GM18858 (cell line): ENCODE data around the gene MORN3.
"Not testable (repeated sequence)": the region's sequence is repeated elsewhere in the genome, so short reads cannot be mapped to it uniquely, and the experiment has no call there.

ENCODE experiments used
- ATAC-seq: cut with Tn5 transposase; IDR thresholded peaks from one replicate; pipeline ENCODE4 v1.9.1; 2021; ENCODE audit not compliant: unreplicated experiment

Gene MORN3

DNA sequence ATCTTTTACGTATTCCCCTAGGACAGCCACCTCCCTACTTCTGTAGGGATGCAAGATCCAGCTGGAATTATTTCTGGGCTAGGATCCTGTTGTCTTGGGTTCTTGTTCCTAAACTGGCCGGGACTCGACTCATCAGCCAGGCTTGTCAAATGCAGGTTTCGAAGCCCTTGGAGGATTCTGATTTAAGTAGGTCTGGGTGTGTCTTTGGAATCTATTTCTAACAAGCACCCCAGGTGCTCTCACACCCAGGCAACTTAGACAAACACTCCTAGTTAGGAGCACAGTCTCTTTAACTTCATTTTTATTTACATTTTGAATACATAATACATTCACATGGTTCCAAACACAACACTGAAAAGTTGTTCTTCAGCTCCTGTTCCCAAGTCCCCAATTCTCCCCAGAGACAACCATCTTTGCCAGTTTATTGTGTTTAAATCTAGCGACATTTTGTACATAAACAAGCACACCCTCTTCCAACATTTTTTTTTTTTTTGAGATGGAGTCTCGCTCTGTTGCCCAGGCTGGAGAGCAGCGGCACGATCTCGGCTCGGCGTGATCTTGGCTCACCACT is 20.9 kb downstream of the MORN3 start:
- ATAC-seq = no peak

DNA sequence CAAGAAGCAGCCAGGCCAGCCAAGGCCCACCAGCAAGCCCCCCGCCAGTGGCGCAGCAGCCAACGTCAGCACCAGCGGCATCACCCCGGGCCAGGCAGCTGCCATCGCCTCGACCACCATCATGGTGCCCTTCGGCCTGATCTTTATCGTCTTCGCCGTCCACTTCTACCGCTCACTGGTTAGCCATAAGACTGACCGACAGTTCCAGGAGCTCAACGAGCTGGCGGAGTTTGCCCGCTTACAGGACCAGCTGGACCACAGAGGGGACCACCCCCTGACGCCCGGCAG is 28.2 kb downstream of the MORN3 start:
- no peak for ATAC-seq

DNA sequence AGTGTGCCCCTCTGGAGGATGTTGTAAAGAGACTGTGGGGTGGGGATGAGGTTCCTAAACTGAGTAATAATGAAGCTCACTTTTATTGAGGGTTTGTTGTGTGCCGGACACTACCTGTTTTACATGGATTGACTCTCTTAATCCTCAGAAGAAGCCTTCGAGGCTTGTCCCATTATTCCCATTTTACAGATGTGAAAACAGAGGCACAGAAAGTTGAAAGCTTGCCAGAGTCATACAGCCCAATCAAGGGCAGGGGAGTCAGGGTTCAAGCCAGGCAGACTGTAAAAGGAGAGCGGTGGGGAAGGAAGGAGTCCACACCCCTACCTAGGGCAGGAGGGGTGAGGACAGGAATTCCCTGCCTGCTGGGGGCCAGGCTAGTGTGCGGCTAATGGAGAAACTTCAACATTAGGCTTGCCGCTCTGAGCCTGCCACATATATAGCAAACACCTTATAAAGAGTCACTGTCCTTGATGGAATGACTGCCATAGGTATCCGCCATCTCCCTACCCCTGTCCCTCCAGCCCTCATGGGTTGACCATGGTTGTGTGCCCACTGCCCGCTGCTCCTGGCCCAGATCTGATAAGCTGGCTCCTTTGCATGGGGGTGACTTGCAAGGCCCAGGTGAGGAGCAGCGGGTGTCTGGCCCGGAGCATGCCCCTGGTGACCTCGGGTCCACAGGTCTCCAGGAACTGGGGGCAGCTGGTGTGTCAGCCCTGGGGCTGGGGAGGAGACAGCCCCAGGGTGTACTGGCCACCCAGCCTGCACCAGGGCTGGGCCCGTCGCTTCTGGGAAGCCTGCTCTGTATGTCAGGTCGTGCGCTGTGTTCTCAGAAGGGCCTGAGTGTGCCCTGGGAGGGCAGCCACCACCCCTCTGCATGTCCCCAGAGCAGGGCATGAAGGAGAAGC is 30.9 kb downstream of the MORN3 start:
- ATAC-seq = no peak

DNA sequence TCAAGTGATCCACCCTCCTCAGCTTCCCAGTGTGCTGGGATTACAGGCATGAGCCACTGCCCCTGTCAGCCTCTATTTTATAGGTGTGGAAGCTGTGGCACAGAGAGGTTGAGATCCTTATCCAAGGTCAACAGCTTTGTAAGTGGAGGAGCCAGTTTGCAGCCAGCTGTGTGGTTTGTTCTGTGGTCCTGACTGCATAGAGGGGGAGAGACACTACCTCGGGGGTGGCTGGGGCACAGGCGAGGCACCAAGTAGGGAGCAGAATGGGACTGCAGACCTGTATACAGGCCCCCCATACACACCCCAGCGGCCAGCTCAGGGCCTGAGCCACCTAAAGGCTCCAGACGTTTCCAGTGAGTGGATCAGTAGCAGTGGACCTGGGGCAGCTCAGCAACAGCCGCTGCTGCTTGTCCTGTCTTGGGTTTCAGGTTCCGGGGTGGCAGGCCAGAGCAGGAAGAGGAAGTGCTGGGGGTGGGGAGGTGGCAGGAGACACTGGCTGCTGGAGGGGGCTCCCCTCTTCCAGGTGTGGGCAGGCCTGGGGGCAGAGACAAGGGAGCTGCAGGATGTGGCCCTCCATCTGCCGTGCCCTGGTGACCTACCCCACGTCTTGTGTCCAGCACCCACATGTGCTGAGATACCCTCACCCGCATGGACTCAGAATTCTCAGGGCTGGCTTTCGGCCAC is 32.1 kb downstream of the MORN3 start:
- ATAC-seq = no peak

DNA sequence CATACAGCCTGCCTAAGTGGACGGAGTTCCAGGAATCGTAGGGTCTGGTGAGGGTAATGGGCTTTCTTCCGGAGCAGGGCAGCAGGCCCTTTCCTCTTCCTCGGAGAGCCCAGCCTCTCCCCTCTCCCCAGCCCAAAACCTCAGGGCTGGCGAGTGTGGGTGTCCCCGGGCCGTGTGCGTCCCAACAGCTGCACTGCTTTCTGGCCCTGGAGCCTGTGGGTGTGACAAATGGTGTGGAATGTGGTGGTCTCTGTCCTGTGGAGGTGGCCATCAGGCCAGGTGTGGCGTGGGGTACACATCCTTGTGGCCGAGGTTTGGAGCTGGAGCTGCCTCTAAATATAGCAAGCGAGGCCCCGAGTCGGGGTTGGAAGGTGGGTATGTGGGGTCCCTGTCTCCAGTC is 34.6 kb downstream of the MORN3 start:
- no peak for ATAC-seq

DNA sequence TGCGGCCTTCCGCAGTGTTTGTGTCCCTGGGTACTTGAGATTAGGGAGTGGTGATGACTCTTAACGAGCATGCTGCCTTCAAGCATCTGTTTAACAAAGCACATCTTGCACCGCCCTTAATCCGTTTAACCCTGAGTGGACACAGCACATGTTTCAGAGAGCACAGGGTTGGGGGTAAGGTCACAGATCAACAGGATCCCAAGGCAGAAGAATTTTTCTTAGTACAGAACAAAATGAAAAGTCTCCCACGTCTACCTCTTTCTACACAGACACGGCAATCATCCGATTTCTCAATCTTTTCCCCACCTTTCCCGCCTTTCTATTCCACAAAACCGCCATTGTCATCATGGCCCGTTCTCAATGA is 35.6 kb downstream of the MORN3 start:
- ATAC-seq = not testable (repeated sequence)

DNA sequence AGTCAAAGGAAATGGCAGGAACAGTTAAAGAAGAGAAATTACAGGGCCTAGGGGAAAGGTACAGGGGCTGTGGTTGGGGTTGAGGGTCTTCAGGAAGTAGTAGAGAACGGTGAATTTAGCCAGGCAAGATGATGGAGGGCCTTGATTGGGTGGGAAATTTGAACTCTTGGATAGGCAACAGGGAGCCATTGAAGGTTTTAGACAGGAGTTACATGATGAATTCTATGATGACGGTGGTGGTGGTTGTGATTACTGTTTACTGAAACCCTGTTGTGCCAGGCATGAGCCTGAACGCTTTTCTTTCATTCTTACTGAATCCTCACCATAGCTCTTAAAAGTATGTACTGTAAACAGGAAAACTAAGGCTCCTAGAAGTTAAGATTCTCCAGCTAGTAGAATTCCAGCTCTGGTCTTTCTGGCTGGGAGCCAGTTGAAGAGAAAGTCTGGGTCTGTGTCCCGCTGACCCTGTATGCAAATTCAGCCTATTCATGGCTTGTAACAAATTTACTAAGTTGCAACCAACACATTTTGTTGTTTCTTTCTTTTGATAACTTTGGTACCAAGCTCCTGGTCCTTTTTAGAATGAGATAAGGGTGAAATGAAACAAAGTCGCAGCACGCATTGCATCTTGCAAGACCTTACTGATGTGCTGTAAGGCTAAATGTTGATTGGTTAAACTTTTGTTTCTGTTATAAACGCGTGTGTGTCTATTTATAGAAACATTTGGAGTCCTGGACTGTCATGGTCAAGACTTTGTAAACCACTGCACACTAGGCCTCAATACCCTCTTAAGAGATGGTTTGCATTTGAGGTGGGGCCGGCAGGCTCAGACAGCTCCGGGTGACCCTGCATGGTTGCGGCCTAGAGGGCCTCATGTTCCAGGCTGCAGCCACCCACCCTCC is 37.1 kb downstream of the MORN3 start:
- no peak for ATAC-seq

DNA sequence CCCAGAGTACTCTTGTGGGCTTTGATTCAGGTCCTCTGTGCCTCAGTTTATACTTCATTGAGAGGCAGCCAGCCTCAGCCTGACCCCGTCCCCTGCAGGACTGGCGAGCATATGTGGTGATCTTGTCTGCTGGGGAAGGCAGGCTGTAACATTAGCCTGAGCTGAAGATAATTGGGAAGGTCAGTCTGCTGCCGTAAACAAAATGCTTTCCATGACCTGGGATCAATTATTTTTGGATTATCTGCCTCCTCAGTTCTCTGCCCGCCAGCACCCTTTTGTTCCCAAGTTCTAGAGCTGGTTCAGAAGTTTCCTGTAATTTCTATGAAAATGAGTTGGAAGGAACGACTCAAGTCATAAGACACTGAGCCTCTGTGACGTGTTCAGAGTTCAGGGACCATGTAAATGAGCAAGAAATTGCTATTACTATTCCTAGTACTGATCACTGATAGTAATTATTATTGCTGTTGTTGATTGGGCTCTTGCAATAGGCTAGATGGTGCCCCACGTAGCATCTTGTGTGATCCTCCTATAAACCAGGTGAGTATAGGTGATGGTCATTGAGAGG is 38.6 kb downstream of the MORN3 start:
- no peak for ATAC-seq

DNA sequence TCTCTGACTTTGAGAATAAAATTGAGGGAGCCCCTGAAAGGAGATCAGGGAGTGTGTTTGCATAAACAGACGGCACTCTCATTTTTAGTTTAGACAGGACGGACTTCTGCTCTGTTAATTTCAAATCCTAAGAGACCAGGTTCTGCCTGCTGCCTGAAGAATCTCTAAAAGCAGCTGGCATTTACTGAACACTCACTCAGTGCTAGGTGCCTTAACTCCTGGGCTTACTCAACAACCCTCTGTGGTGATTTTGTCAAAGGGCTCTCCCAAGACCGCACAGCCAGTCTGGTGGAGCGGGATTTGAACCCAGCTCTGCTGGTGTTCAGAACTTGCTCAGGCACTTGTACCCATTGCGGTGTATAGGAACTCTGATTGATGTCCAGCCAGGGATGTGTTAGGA is 40.9 kb downstream of the MORN3 start:
- ATAC-seq = no peak

DNA sequence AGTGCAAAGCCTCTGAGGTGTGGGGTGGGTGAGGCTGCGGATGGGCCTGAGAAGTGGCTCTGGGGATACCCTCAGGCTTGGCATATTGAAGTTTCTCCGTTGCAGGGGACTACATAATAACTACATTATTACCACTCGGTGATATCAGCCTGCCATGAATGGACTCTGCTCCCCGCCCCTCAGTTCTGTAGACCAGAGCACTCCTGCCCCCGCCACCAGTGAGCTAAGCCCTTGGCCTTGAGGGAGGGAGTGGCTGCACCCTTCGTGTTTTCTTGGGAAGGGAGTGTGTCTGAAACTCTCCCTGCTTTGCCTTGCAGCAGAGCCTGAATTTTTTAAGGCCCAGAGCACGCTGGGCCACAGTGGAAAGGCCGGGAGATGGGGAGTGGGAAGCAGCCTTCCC is 41.4 kb downstream of the MORN3 start:
- ATAC-seq = no peak

DNA sequence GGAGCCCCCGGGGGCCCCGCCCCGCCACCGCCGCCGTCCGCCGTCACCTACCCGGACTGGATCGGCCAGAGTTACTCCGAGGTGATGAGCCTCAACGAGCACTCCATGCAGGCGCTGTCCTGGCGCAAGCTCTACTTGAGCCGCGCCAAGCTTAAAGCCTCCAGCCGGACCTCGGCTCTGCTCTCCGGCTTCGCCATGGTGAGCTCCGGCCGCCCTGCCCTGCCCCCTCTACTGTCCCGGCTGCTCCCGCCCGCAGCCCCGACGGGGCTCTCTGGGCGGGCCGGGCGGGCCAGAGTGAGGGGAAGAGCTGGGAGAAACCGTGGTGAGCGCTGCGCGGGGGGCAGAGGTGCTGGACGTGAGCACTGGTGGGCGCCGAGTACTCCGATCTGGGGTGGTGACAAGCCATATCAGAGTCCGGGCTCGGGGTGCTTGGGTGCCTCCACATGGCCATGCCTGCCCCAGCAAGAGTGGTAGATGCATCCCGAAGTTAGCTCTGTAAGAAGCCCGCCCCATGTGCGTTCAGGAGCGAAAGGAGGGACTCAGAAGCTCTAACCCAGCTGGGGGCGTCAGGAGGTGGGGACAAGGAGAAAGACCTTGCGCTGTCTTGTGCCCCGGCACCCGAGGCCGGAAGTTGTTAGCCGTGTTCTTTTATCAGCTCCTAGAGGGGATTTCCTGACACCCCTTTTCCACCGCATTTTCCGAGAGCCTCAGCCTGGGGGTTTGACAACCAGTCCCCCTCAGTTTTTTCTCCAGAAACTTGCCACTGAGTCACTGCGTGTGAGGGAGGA is 42.4 kb downstream of the MORN3 start:
- ATAC-seq = peak; percentile 15

DNA sequence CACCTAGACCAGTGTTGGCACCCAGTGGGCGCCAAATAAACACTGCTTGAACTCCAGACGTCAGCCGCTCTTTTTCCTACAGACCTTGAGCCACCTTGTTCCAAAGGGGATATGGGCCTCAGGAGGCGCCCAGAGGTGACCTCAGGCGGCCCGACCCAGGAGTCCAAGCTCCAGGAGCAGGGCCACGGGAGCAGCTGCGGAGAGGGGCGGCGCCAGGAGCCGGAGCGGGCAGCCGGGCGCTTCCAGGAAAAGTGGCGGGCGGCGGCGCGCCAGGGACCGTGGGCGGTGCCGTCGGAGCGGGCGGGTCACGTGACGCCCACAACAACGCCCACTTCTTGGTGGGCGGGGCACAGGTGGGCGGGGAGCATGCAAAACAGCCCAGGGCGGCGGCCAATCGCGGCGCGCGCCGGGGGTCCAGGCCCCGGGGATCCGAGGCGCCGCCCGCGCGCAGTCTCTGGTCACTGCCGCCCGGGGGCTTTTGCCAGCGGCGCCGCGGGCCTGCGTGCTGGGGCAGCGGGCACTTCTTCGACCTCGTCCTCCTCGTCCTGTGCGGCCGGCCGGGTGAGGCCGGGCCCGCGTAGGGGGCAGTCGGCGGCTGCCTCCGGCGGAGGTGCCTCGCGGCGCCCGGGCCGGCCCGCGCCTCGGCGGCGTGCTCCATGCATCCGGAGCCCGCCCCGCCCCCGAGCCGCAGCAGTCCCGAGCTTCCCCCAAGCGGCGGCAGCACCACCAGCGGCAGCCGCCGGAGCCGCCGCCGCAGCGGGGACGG is 43.2 kb downstream of the MORN3 start, which contains the start of gene ORAI1:
Gene ORAI1, plus strand, starts transcription at position 444 of the 766 bp plus-strand sequence.
- ATAC-seq = peak; percentile 55

DNA sequence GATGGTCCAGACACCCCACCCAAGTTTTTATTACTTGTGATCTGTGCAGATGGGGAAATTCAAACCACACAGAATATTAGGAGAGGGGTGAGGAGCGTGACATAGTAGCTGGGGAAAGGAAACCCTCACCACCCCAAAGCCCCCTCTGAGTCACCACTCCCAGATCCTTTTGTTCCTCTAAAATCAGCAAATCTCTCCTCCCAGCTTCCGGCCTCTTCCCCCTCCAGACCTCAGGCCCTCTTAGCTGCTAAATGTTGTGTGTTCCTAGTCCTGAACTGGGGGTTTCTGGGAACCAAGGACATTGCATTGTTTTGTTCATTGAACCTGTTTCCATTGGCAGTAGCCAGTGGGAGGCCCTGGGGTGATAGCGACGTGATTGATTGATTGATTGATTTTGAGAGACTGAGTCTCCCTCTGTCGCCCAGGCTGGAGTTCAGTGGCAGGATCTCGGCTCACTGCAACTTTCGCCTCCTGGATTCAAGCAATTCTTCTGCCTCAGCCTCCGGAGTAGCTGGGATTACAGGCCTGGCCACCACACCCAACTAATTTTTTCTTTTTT is 49.0 kb downstream of the MORN3 start:
- ATAC-seq = no peak

DNA sequence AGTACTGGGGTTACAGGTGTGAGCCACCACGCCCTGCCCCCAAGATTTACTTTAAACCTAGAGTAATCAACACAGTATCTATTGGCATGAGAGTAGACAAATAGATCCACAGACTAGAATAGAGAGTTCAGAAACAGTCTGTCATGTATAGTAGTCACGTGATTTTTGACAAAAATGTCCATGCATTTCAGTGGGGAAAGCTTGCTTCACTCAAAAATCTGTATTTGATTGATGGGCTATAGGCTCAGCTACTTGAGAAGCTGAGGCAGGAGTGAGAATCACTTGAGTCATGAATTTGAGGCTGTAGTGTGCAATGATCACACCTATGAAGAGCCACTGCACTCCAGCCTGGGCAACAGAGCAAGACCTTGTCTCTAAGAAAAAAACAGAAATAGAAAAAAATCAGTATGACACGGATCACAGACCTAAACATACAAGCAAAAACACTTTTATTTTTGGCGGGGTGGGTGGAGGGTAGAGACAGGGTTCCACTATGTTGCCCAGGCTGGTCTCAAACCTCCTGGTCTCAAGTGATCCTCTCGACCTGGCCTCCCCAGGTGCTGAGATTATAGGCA is 50.7 kb downstream of the MORN3 start:
- ATAC-seq = no peak

DNA sequence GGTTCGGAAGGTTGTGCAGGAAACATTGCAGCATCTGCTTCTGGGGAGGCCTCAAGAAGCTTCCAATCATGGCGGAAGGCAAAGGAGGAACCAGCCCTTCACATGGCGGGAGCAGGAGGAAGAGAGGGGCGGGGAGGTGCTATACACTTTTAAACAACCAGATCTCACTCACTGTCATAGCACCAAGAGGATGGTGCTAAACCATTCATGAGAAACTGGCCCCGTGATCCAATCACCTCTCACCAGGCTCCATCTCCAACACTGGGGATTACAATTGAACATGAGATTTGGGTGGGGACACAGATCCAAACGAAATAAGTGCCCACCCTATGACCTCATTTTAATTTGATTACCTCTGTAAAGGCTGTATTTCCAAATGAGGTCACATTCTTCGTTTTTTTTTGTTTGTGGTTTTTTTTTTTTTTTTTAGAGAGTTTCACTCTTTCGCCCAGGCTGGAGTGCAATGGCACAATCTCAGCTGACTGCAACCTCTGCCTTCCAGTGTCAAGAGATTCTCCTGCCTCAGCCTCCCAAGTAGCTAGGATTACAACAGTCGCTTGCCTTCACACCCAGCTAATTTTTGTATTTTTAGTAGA is 54.5 kb downstream of the MORN3 start:
- no peak for ATAC-seq

DNA sequence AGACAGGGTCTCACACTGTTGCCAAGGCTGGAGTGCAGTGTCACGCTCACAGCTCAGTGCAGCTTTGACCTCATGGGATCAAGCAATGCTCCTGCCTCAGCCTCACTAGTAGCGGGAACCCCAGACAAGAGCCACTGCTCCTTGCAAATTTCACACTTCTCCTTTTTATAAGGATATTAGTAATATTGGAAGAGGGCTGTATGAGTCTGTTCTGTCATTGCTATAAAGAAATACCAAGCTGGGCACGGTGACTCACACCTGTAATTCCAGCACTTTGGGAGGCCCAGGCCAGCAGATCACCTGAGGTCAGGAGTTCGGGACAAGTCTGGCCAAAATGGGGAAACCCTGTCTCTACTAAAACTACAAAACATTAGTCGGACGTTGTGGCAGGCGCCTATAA is 56.0 kb downstream of the MORN3 start:
- ATAC-seq = no peak

DNA sequence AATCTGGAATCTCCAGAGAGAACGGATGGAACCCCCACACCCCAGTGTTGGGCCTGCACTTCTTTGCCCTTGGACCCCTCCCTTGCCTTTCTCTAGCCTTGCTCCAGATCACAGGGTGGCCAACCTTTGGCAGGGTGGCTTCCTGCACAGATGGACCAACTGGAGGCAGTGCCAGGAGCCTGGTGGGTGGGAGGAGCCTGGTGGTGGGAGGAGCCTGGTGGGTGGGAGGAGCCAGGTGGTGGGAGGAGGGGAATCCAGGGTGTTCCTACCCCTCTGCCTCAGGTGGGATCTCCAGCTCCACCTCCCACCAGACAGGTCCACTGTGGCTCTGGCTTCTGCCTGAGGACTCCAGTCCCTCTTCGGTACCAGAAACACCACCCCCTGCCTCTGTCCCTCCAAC is 58.1 kb downstream of the MORN3 start:
- no peak for ATAC-seq
